ENCODE measurements around the gene UQCRFS1. TPM values are rescaled to one million over a fixed set of nuclear protein-coding genes. Genes with fewer than 3 reads are reported as not detected.

Gene UQCRFS1
- total RNA-seq, 3 donors from 2014 or later: 53.7 to 68.8 (median 68.5) TPM

DNA sequence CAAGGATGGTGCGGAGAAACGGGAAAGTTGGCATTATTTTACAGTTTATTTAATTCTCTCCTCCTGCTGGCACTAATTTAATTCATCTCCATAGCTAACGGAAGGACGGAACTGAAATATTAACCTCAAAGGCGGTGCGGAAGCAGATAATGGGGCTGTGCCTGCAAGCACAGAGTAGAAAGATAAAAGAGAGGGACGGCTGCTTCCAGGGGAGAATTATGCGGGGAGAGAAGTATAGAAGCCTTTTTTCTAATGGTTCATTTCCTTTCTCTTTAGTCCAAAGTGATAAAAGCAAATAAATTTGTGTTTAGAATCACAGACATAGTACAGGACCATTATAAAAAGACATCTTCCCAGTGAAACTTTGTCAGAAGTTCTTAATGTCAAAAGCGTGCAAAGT, 34.5 kb upstream of the UQCRFS1 start:
- intact Hi-C loops (cut with DNase I, micrococcal nuclease): no loop called here

DNA sequence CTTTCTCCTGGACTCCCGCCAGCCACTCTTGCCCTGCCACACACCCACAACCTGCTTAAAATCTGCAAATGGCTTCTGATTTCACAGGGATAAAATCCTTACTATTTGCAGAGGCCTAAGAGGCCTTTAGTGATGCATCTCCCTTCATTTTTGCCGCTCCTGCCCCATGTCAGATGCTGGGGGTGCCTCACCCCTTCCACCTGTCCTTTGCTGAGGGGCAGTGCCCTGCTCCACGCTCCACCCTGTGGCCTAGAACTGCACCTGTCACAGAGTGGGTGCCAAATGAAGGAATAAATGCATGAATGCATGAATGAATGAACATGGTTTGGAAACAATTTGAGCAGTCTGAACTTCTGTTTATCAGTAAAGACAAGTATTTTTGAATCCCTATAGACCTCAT, 34.1 kb upstream of the UQCRFS1 start:
- no peaks in the 10 kb centered on the region for H3K9me3 ChIP-seq
- DNase-seq: no peak
- no peak overlapping the region for H3K4me3 ChIP-seq
- no peaks in the 10 kb centered on the region for H3K4me1 ChIP-seq (ENCODE audit: low read depth)
- TF ChIP-seq, protein P1, sequence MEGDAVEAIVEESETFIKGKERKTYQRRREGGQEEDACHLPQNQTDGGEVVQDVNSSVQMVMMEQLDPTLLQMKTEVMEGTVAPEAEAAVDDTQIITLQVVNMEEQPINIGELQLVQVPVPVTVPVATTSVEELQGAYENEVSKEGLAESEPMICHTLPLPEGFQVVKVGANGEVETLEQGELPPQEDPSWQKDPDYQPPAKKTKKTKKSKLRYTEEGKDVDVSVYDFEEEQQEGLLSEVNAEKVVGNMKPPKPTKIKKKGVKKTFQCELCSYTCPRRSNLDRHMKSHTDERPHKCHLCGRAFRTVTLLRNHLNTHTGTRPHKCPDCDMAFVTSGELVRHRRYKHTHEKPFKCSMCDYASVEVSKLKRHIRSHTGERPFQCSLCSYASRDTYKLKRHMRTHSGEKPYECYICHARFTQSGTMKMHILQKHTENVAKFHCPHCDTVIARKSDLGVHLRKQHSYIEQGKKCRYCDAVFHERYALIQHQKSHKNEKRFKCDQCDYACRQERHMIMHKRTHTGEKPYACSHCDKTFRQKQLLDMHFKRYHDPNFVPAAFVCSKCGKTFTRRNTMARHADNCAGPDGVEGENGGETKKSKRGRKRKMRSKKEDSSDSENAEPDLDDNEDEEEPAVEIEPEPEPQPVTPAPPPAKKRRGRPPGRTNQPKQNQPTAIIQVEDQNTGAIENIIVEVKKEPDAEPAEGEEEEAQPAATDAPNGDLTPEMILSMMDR (IDR thresholded peaks at IDR 0.05): no peak
- ATAC-seq: no peak
- no peaks in the 10 kb centered on the region for H3K36me3 ChIP-seq (ENCODE audit: low read depth)
- intact Hi-C loops (cut with DNase I, micrococcal nuclease): no loop called here

More for the DNA sequence above, 34.5 kb upstream of the UQCRFS1 start:
- no peaks in the 10 kb centered on the region for H3K4me1 ChIP-seq (ENCODE audit: low read depth)
- no peaks in the 10 kb centered on the region for H3K9me3 ChIP-seq
- H3K4me3 ChIP-seq: no peak overlapping the region
- ATAC-seq: no peak
- H3K36me3 ChIP-seq (ENCODE audit: low read depth): no peaks in the 10 kb centered on the region
- TF ChIP-seq, protein P1 (IDR thresholded peaks at IDR 0.05): no peak
- DNase-seq: no peak

- H3K4me1 ChIP-seq (ENCODE audit: low read depth): no peaks in the 10 kb centered on the region
- TF ChIP-seq, protein P1 (IDR thresholded peaks at IDR 0.05): no peak
- no peak for DNase-seq
- H3K4me3 ChIP-seq: no peak overlapping the region
- no peak for ATAC-seq
- no peaks in the 10 kb centered on the region for H3K36me3 ChIP-seq (ENCODE audit: low read depth)
- H3K9me3 ChIP-seq: no peaks in the 10 kb centered on the region
- intact Hi-C loops (cut with DNase I, micrococcal nuclease): no loop called here
Measured at GRCh38 chr19:29245215-29245614, 32.3 kb upstream of the UQCRFS1 start.

DNA sequence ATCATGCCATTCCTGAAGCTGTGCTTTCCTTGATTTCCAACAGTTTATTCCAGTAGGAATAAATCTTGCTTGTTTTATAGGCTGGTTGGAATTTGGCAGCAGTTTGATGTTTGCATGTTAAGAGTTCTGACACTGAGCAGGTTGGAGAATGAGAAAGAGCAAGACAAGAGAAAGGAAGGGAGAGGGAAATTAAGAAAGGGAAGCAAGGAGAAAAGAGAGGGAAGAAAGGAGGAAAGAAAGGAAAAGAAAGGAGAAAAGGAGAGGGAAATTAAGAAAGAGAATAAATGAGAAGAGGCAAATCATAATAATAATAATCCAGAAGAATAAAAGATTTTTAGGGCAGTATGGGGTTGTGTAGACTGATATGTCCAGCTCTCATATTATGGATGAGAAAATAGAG, 28.4 kb upstream of the UQCRFS1 start:
- TF ChIP-seq, protein P1 (IDR thresholded peaks at IDR 0.05): no peak
- H3K4me1 ChIP-seq (ENCODE audit: low read depth): no peaks in the 10 kb centered on the region
- intact Hi-C loops (cut with DNase I, micrococcal nuclease): no loop called here
- ATAC-seq (no peak), DNase-seq (no peak)
- H3K9me3 ChIP-seq: peaks cover 5% of the 10 kb centered on the region
- H3K36me3 ChIP-seq (ENCODE audit: low read depth): no peaks in the 10 kb centered on the region
- no peak overlapping the region for H3K4me3 ChIP-seq

DNA sequence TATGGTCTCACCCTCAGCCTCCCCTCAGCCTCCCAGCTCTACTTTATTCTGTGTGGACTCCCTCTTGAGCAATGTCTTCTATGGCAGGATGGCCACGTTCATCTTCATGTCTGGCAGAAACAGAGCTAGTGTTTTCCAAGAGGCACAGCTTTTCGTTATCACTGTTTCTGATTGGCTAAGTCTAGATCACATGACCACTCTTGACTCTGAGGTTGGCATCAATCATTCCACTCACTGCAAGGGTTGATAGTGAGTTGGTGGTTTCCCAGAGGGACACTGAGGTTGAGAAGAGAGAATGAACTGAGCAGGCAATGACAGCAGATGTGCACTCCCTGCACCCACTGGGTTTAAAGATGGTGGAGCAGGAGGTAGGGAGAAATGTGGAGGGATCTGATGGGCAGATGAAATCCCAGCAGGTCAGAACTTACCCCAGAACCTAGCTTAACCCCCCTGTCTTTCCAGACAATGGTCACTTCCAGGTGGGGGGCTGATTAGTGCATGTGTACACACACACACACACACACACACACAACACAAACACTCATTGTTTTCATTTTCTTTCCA, 26.3 kb upstream of the UQCRFS1 start:
- no peaks in the 10 kb centered on the region for H3K36me3 ChIP-seq (ENCODE audit: low read depth)
- peaks cover 10% of the 10 kb centered on the region for H3K9me3 ChIP-seq
- TF ChIP-seq, protein P1 (IDR thresholded peaks at IDR 0.05): no peak
- DNase-seq (no peak), ATAC-seq (no peak)
- H3K4me1 ChIP-seq (ENCODE audit: low read depth): no peaks in the 10 kb centered on the region
- intact Hi-C loops (cut with DNase I, micrococcal nuclease): no loop called here
- no peak overlapping the region for H3K4me3 ChIP-seq

DNA sequence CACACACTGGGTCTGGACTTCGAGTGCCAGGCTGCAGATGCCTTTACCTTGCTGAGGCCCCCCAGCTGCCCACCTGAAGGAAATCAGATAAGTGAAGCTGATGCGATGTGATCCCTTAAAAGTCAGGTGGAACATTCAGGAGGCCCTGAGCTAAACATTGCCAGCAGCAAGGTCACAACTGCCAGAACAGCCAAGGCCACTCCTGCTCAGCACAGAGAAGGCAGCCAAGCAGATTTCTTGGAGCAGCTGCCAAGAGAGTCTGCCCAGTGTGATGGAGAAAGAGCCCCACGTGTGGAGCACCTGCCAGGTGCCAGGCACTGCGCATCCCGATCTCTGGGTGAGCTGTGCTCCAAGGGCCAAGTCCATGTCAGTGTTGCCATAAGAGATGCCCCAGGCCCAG, 20.6 kb upstream of the UQCRFS1 start:
- no peak overlapping the region for H3K4me3 ChIP-seq
- H3K4me1 ChIP-seq (ENCODE audit: low read depth): no peaks in the 10 kb centered on the region
- TF ChIP-seq, protein P1 (IDR thresholded peaks at IDR 0.05): no peak
- no peaks in the 10 kb centered on the region for H3K36me3 ChIP-seq (ENCODE audit: low read depth)
- intact Hi-C loops (cut with DNase I, micrococcal nuclease): no loop called here
- H3K9me3 ChIP-seq: peaks cover 10% of the 10 kb centered on the region
- no peak for DNase-seq
- no peak for ATAC-seq

Measured in mucosa of descending colon (tissue), 3 donors.